ENCODE results near the gene NPR2. TPM values are rescaled to one million over a fixed set of nuclear protein-coding genes. Genes with fewer than 3 reads are reported as not detected.
A peak's percentile ranks its signal among the peaks of the same experiment; 100 is the strongest.

NPR2 gene
- total and polyA plus RNA-seq, 2 of the 13 experiments (the other 11 are each of a cell fraction or from before 2014, with no cell fraction given), result 7.4 to 9.4 TPM

GRCh38 chr9:35749515-35750255 lies 41.7 kb upstream of the NPR2 start (continued):
- TF ChIP-seq ZNF704 (CRISPR knock-in tag; IDR thresholded peaks at IDR 0.05; ENCODE audit: borderline replicate concordance) (no peak), ZSCAN9 (CRISPR knock-in tag; IDR thresholded peaks at IDR 0.05; ENCODE audit: borderline replicate concordance) (no peak), GTF2F1 (IDR thresholded peaks at IDR 0.05; ENCODE audit: low read length) (no peak), SKI (IDR thresholded peaks at IDR 0.05; ENCODE audit: partially characterized antibody) (no peak), PHF20 (CRISPR knock-in tag; IDR thresholded peaks at IDR 0.05) (no peak), ZNF264 (CRISPR knock-in tag; IDR thresholded peaks at IDR 0.05) (no peak), IKZF1 (IDR thresholded peaks at IDR 0.05) (no peak), ZNF652 (CRISPR knock-in tag; IDR thresholded peaks at IDR 0.05; ENCODE audit: borderline replicate concordance, low read depth) (no peak), MIER3 (CRISPR knock-in tag; IDR thresholded peaks at IDR 0.05; ENCODE audit: borderline replicate concordance) (no peak), ZNF777 (CRISPR knock-in tag; IDR thresholded peaks at IDR 0.05) (no peak), SRSF1 (optimal IDR thresholded peaks at IDR 0.05; ENCODE audit: low read depth, low read length) (no peak), ZBTB8A (CRISPR knock-in tag; IDR thresholded peaks at IDR 0.05; ENCODE audit: borderline replicate concordance, low read depth) (no peak), THAP9 (CRISPR knock-in tag; IDR thresholded peaks at IDR 0.05; ENCODE audit: borderline replicate concordance) (0 out of 2 replicates have a peak, but pooled peaks have one; percentile 35), MTA3 (CRISPR knock-in tag; IDR thresholded peaks at IDR 0.05) (no peak), SRSF4 (IDR thresholded peaks at IDR 0.05; ENCODE audit: low read depth, low read length, poor library complexity, severe bottlenecking) (no peak), SOX5 (CRISPR knock-in tag; IDR thresholded peaks at IDR 0.05; ENCODE audit: borderline replicate concordance) (no peak), MYNN (CRISPR knock-in tag; IDR thresholded peaks at IDR 0.05; ENCODE audit: low read depth) (no peak), SETDB1 (CRISPR knock-in tag; IDR thresholded peaks at IDR 0.05; ENCODE audit: borderline replicate concordance) (no peak), ZNF672 (CRISPR knock-in tag; IDR thresholded peaks at IDR 0.05) (no peak), ZBTB7B (CRISPR knock-in tag; IDR thresholded peaks at IDR 0.05) (no peak), ZNF891 (CRISPR knock-in tag; IDR thresholded peaks at IDR 0.05) (peak; percentile 51; the same call in 1 of the 2 replicates), ZNF615 (CRISPR knock-in tag; IDR thresholded peaks at IDR 0.05; ENCODE audit: borderline replicate concordance) (no peak), PLRG1 (conservative IDR thresholded peaks at IDR 0.05) (no peak), ATF7-NPFF (CRISPR knock-in tag; IDR thresholded peaks at IDR 0.05; ENCODE audit: low read depth) (no peak), ZNF225 (CRISPR knock-in tag; IDR thresholded peaks at IDR 0.05) (no peak), IRF9 (CRISPR knock-in tag; IDR thresholded peaks at IDR 0.05; ENCODE audit: borderline replicate concordance) (no peak), ZNF350 (CRISPR knock-in tag; IDR thresholded peaks at IDR 0.05; ENCODE audit: borderline replicate concordance, low read depth) (no peak), CREM (IDR thresholded peaks at IDR 0.05) (no peak), CREM (CRISPR knock-in tag; IDR thresholded peaks at IDR 0.05) (no peak)
